Subcutaneous abdominal adipose tissue (tissue), 5 donors: Measurements from ENCODE around the gene PDK2.
A peak's percentile ranks its signal among the peaks of the same experiment; 100 is the strongest.

Experiments used
- H3K27ac ChIP-seq: one replicate; pipeline ENCODE4 v1.7.0; 2013; ENCODE audit warnings: low read depth, mild to moderate bottlenecking, inconsistent platforms, low read length, moderate library complexity
- H3K27me3 ChIP-seq, 5 donors: one replicate each; pipeline ENCODE4 v1.7.0; 2013; ENCODE audit warnings: low read length in 5 of 5, inconsistent platforms in 1 of 5; ENCODE audit not compliant: control insufficient read depth in 5 of 5, insufficient read depth in 4 of 5
- H3K36me3 ChIP-seq, 5 donors: one replicate each; pipeline ENCODE4 v1.7.0; 2013; ENCODE audit warnings: low read length in 5 of 5; ENCODE audit not compliant: control insufficient read depth in 5 of 5, insufficient read depth in 5 of 5
- H3K4me1 ChIP-seq, 5 donors: one replicate each; pipeline ENCODE4 v1.7.0; 2013; ENCODE audit warnings: low read length in 5 of 5, mild to moderate bottlenecking in 3 of 5, moderate library complexity in 1 of 5; ENCODE audit not compliant: control insufficient read depth in 5 of 5, insufficient read depth in 5 of 5
- H3K4me3 ChIP-seq, 5 donors: one replicate each; pipeline ENCODE4 v1.7.0; 2013; ENCODE audit warnings: low read length in 5 of 5, low read depth in 1 of 5
- H3K9ac ChIP-seq, 5 donors: one replicate each; pipeline ENCODE4 v1.7.0; 2013; ENCODE audit warnings: low read length in 5 of 5, mild to moderate bottlenecking in 4 of 5, moderate library complexity in 3 of 5
- H3K9me3 ChIP-seq, 5 donors: one replicate each; pipeline ENCODE4 v1.7.0; 2013; ENCODE audit warnings: low read length in 5 of 5; ENCODE audit not compliant: control insufficient read depth in 5 of 5
- donor health status: healthy.
- donor health status: healthy.
- donor health status: healthy.
- donor health status: healthy.
- donor health status: healthy.

Gene PDK2

DNA sequence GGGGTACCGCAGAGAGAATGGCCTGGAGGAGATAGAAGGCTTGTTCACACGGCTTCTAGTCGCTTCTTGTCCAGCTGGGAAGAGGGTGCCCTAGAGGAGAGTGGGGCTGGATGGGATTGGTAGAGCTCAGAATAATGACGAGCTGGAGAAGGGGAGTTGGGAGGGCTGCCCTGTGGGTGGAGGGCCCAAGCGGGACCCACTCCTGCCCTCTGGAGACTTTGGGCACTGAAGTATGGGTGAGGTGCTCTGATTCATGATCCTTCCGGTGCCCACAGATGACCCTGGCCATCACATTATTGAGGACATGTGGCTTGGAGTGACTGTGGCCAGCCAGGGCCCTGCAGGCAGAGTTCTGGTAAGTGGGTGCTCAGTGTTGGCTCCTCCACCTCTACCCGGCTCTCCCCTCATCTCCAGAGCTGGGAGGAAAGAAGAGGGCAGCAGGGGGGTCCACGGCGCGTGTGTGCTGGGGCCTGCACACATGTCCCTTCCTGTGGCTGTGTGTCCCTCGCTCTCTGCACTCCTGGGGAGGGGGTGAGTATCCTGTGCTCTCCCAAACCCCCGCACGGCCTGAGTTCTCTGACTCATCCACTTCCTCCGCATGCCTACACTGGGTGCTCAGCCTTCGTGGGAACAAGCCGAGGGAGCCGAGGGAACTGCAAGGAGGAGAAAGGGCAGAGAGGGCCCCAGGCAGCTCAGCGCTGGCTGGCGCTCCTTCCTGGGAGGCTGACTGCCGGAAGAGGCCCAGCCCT is 30.7 kb upstream of the PDK2 start:
- peaks cover 0 to 3% (median 3%) of the 10 kb centered on the region in 5 donors for H3K36me3 ChIP-seq
- H3K9ac ChIP-seq, result peak overlapping the region in 3 of 5 donors; percentile 11 to 28 (median 23)
- no peak overlapping the region for H3K4me3 ChIP-seq
- no peaks in the 10 kb centered on the region for H3K9me3 ChIP-seq
- H3K27me3 ChIP-seq, result no peaks in the 10 kb centered on the region
- peak overlapping the region; percentile 52 for H3K27ac ChIP-seq
- peaks cover 5 to 69% (median 54%) of the 10 kb centered on the region in 5 donors for H3K4me1 ChIP-seq

DNA sequence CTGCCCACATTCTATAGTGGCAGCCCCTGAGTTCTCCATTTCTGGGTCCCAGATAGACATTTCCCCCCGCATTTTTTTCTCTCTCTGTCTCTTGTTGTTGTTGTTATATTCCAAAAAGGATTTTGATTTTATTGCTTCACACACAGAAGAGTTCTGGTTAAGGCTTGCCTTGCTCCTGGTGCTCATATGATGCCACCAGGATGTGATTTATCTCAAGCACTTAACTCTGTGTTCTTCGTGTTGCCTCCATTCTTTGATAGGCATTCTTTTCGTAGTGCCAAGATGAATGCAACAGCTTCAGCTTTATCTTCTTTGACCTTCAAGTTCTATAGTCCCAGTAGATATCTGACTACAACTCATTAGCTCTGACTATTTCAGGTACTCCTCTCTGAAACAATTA is 30.1 kb upstream of the PDK2 start:
- Histone ChIP-seq H3K27ac (peak overlapping the region; percentile 52), H3K9me3 (no peaks in the 10 kb centered on the region), H3K4me1 (peaks cover 5 to 62% (median 49%) of the 10 kb centered on the region in 5 donors), H3K4me3 (no peak overlapping the region), H3K27me3 (no peaks in the 10 kb centered on the region), H3K36me3 (peaks cover 0 to 3% (median 3%) of the 10 kb centered on the region in 5 donors), H3K9ac (peak overlapping the region in 1 of 5 donors; percentile 11)

DNA sequence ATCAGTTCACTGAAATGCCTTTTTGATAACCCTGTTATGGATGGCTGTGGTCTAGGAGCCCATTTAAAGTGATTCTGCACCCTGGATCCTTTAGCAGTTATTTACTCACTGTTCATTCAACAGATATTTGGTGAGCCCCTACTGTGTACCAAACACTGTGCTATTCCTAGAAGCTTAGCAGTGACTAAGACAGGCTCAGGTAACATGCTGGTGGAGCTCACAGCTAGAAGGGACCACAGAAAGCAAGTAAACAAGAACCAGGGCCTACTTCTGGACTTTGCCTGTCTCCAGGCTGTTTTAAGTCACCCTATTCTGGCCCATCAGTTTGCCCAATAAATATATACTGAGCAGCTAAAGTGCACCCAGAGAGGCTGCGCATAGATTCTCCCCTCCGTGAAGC is 28.2 kb upstream of the PDK2 start:
- Histone ChIP-seq H3K4me1 (peaks cover 3 to 43% (median 33%) of the 10 kb centered on the region in 5 donors), H3K36me3 (peaks cover 0 to 15% (median 11%) of the 10 kb centered on the region in 5 donors), H3K27ac (no peak overlapping the region), H3K4me3 (no peak overlapping the region), H3K9me3 (peaks cover 0 to 5% (median 0%) of the 10 kb centered on the region in 5 donors), H3K27me3 (no peaks in the 10 kb centered on the region), H3K9ac (peak overlapping the region in 1 of 5 donors; percentile 13)

DNA sequence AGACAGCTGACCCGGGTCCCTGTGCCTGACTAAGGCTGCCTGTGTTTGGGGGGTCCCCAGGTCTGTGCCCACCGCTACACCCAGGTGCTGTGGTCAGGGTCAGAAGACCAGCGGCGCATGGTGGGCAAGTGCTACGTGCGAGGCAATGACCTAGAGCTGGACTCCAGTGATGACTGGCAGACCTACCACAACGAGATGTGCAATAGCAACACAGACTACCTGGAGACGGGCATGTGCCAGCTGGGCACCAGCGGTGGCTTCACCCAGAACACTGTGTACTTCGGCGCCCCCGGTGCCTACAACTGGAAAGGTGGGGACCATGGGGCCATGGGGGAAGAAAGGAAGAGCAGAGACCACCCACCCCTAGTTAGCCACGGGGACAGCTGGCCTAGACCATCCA is 27.2 kb upstream of the PDK2 start:
- H3K9me3 ChIP-seq, result peaks cover 0 to 5% (median 0%) of the 10 kb centered on the region in 5 donors
- H3K9ac ChIP-seq, result no peak overlapping the region
- no peak overlapping the region for H3K4me3 ChIP-seq
- H3K27ac ChIP-seq, result no peak overlapping the region
- H3K36me3 ChIP-seq, result peaks cover 0 to 18% (median 13%) of the 10 kb centered on the region in 5 donors
- H3K4me1 ChIP-seq, result peaks cover 3 to 33% (median 23%) of the 10 kb centered on the region in 5 donors
- H3K27me3 ChIP-seq, result no peaks in the 10 kb centered on the region

DNA sequence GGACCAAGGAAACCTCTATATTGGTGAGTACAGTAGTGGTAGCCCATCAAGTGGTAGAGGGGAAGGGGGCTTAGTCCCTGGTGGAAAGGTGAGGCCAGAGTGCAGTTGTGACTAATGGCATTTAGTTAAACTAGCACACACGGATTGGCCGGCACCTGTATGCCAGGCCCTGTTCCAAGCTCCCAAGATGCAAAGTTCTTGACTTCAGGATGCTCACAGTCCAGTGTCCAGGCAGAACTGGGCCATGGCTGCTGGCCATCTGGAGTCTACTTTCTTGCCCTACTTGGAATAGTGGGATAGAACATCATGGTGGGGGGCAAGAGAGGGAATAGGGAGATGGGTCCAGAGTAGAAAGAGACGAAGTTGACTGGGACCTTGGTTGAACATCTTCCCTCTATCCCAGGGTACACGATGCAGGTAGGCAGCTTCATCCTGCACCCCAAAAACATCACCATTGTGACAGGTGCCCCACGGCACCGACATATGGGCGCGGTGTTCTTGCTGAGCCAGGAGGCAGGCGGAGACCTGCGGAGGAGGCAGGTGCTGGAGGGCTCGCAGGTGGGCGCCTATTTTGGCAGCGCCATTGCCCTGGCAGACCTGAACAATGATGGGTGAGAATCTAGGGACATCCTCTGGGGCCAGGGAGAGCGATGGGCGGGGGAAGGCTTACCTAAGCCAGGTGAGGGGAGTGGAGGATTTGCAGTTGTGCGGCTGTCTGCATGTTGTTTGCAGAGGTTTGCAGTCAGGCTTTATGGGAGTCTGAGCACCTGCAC is 24.1 kb upstream of the PDK2 start:
- H3K4me3 ChIP-seq, result no peak overlapping the region
- peaks cover 0 to 5% (median 0%) of the 10 kb centered on the region in 5 donors for H3K9me3 ChIP-seq
- no peaks in the 10 kb centered on the region for H3K27me3 ChIP-seq
- H3K27ac ChIP-seq, result no peak overlapping the region
- no peak overlapping the region for H3K9ac ChIP-seq
- H3K36me3 ChIP-seq, result peaks cover 0 to 39% (median 16%) of the 10 kb centered on the region in 5 donors
- peaks cover 0 to 8% (median 0%) of the 10 kb centered on the region in 5 donors for H3K4me1 ChIP-seq

DNA sequence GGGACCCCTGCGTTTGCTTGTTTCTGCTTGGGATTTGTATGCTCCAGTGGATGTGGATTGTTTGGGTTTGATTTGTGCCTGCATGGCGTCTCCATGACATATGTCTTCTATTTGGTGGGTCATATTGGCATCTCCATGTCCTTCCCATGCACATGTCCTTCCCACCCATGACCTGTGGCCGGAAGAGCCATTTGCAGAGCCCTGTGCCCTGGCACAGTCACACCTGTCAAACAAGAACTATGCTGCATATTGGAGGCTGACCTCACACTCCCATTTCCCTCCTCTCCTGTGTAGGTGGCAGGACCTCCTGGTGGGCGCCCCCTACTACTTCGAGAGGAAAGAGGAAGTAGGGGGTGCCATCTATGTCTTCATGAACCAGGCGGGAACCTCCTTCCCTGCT is 23.5 kb upstream of the PDK2 start:
- Histone ChIP-seq H3K4me3 (no peak overlapping the region), H3K9me3 (peaks cover 0 to 5% (median 0%) of the 10 kb centered on the region in 5 donors), H3K36me3 (peaks cover 0 to 43% (median 16%) of the 10 kb centered on the region in 5 donors), H3K4me1 (peaks cover 0 to 5% (median 0%) of the 10 kb centered on the region in 5 donors), H3K27ac (no peak overlapping the region), H3K9ac (no peak overlapping the region), H3K27me3 (no peaks in the 10 kb centered on the region)

DNA sequence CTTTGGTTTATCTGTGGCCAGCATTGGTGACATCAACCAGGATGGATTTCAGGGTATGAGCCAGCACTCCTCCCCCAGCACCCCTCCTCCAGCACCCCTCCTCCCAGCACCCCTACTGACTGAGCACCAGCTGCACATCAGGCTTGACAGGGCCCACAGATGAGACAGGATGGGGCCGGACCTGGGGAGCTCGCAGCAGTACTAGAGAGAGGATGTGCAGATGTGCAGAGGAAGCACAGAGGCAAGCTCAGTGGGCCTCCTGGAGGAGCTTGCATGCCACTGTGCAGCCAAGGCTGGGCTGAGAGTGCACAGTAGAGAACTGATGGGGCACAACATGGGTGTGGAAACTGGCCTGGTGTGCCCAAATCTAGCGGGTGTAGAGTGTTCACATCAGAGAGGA is 23.0 kb upstream of the PDK2 start:
- Histone ChIP-seq H3K27ac (no peak overlapping the region), H3K4me3 (no peak overlapping the region), H3K9me3 (peaks cover 0 to 5% (median 0%) of the 10 kb centered on the region in 5 donors), H3K9ac (no peak overlapping the region), H3K4me1 (peaks cover 0 to under 1% (median 0%) of the 10 kb centered on the region in 5 donors), H3K27me3 (no peaks in the 10 kb centered on the region), H3K36me3 (peaks cover 0 to 47% (median 19%) of the 10 kb centered on the region in 5 donors)

DNA sequence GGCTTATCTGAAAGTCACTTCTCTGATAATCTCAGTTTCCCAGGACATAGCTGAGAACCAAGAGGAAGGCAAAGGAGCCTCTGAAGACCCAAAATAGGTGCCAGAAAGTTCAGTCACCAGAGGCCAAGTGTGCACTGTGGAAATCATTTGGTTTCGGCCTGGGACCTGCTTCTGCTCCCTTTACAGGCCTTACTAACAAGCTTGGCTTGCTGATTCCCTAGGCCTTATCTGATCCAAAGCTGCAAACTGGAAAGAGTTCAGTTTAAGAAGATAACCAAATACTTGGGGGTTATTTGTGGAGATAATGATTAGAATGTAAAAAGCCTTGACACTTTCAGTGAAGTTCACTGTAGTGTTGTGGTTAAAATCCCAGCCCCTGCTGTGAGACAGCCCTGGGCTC is 22.2 kb upstream of the PDK2 start:
- peaks cover 0 to under 1% (median 0%) of the 10 kb centered on the region in 5 donors for H3K27me3 ChIP-seq
- no peak overlapping the region for H3K9ac ChIP-seq
- H3K36me3 ChIP-seq, result peaks cover 0 to 54% (median 26%) of the 10 kb centered on the region in 5 donors
- no peak overlapping the region for H3K4me3 ChIP-seq
- no peak overlapping the region for H3K27ac ChIP-seq
- peaks cover 0 to 5% (median 0%) of the 10 kb centered on the region in 5 donors for H3K9me3 ChIP-seq
- H3K4me1 ChIP-seq, result no peaks in the 10 kb centered on the region

DNA sequence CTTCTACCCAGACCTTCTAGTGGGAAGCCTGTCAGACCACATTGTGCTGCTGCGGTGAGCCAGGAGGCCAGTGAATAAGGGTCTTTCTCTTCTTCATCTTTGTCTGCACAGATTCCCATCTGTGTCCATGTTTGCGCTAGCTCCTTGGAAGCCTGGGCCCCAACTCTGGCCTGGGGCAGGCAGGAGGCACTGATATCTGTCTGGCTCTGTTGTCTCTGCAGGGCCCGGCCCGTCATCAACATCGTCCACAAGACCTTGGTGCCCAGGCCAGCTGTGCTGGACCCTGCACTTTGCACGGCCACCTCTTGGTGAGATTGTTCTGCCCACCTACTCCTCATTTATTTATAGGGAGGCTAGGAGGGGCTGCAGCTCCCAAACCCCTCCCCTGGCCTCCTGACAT is 20.9 kb upstream of the PDK2 start:
- H3K27me3 ChIP-seq, result peaks cover 0 to 4% (median 0%) of the 10 kb centered on the region in 5 donors
- peaks cover 0 to 5% (median 0%) of the 10 kb centered on the region in 5 donors for H3K9me3 ChIP-seq
- no peaks in the 10 kb centered on the region for H3K4me1 ChIP-seq
- H3K36me3 ChIP-seq, result peaks cover 0 to 57% (median 31%) of the 10 kb centered on the region in 5 donors
- no peak overlapping the region for H3K9ac ChIP-seq
- no peak overlapping the region for H3K4me3 ChIP-seq
- no peak overlapping the region for H3K27ac ChIP-seq
